Natural killer cell (primary cell): ENCODE measurements around the gene IPO9. TPM values are rescaled to one million over a fixed set of nuclear protein-coding genes. Genes with fewer than 3 reads are reported as not detected.
"Not testable (repeated sequence)": the region's sequence is repeated elsewhere in the genome, so short reads cannot be mapped to it uniquely, and the experiment has no call there.

Experiments used
- ATAC-seq, 3 donors: fragments of 150-1000 bp in 2 of 3; fragments of 200-7000 bp in 1 of 3; cut with Tn5 transposase; 1 replicate in 1 of 3; 2 replicates in 2 of 3; pipeline ENCODE4 v1.10.0; 2021; ENCODE audit warnings: mild to moderate bottlenecking in 2 of 3, moderate library complexity in 2 of 3
- DNase-seq, 2 donors: peaks; one replicate each; pipeline versions ENCODE4 v3.0.0 to v3.0.0-alpha.2; 2013 to 2021; ENCODE audit warnings: mixed read lengths in 1 of 2
- H3K27ac ChIP-seq: one replicate; pipeline ENCODE4 v1.5.1; 2013; ENCODE audit warnings: mild to moderate bottlenecking, low read length
- H3K27me3 ChIP-seq: one replicate; pipeline ENCODE4 v1.6.1; 2013; ENCODE audit warnings: low read length; ENCODE audit not compliant: control insufficient read depth, insufficient read depth
- H3K36me3 ChIP-seq: one replicate; pipeline ENCODE4 v1.6.1; 2013; ENCODE audit warnings: low read length; ENCODE audit not compliant: control insufficient read depth, insufficient read depth
- H3K4me1 ChIP-seq: one replicate; pipeline ENCODE4 v1.6.1; 2013; ENCODE audit warnings: low read length; ENCODE audit not compliant: control insufficient read depth, insufficient read depth
- H3K4me3 ChIP-seq: one replicate; pipeline ENCODE4 v1.5.1; 2013; ENCODE audit warnings: low read length
- H3K9me3 ChIP-seq: one replicate; pipeline ENCODE4 v1.6.1; 2013; ENCODE audit warnings: low read length; ENCODE audit not compliant: control insufficient read depth, insufficient read depth
- H3K27ac Mint-ChIP-seq, 2 donors: one replicate each; pipeline ENCODE4 v1.8.0; 2022; ENCODE audit warnings: mild to moderate bottlenecking in 2 of 2, mixed read lengths in 2 of 2, moderate library complexity in 1 of 2
- H3K27me3 Mint-ChIP-seq, 2 donors: one replicate each; pipeline ENCODE4 v1.8.0; 2022; ENCODE audit warnings: low read depth in 2 of 2, mixed read lengths in 2 of 2
- H3K36me3 Mint-ChIP-seq: one replicate; pipeline ENCODE4 v1.8.0; 2022; ENCODE audit warnings: mixed read lengths
- H3K4me1 Mint-ChIP-seq, 2 donors: one replicate each; pipeline ENCODE4 v1.8.0; 2022; ENCODE audit warnings: mixed read lengths in 2 of 2
- H3K4me3 Mint-ChIP-seq: one replicate; pipeline ENCODE4 v1.8.0; 2022; ENCODE audit warnings: mild to moderate bottlenecking, moderate library complexity, mixed read lengths
- H3K9me3 Mint-ChIP-seq, 2 donors: one replicate each; pipeline ENCODE4 v1.8.0; 2022; ENCODE audit warnings: mixed read lengths in 2 of 2
- CTCF ChIP-seq: fragments of 200-600 bp; IDR thresholded peaks from one replicate; pipeline ENCODE4 v1.8.0; 2022; ENCODE audit warnings: antibody characterized with exemption
- WGBS: methylation state at CpG from one replicate; pipeline ENCODE4 v1.1.7; 2013; ENCODE audit warnings: missing lambda C conversion rate; ENCODE audit not compliant: insufficient coverage; 5-methylcytosine and 5-hydroxymethylcytosine counted together
- intact Hi-C: fragments of 100-400 bp; cut with micrococcal nuclease; formaldehyde crosslinking; loops from one replicate; pipeline ENCODE4 v1.14.2; 2022
- total RNA-seq, 4 donors: library from RNA; stranded (reverse); fragments of 120-200 nt in 1 of 4; gene quantifications; one replicate each; pipeline versions ENCODE4 v1.2.3 to v1.2.4, GENCODE V29; 2013 to 2022

Gene IPO9
- total RNA-seq, 3 donors from 2014 or later (not counting 1 experiment from before 2014, with no cell fraction given) = 27.0 to 35.5 (median 34.6) TPM

DNA sequence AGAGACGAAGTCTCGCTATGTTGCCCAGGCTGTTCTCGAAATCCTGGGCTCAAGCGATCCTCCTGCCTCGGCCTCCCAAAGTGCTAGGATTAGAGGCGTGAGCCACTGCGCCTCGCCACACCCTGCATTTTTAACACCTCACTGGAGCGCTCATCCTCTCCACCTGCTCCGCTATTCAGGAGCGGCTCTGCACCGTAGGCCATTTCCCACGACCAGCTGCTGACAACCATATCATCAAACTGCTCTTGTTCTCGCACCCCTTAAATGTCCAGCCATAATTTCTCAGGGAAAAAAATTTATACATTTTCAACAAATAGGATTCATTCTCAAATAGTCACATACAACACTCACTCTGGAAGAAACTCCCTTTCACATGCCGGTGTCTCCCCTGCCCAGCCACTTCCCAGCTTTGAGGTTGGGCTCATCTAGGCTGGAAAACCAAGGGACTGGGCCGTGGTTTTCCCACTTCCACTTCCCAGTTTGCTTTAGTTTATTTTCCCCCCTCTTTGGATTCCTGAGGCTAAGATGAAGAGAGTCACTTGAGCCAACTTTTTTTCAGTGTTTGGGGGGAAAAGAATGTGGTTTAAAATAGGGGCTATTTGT is 639 bp upstream of the IPO9 start:
- Histone ChIP-seq H3K27ac (no peak overlapping the region), H3K9me3 (no peaks in the 10 kb centered on the region), H3K36me3 (no peaks in the 10 kb centered on the region), H3K4me3 (no peak overlapping the region), H3K4me1 (peaks cover 13% of the 10 kb centered on the region), H3K27me3 (no peaks in the 10 kb centered on the region)
- no peak for TF ChIP-seq CTCF
- WGBS = 91% methylated on average over 16 of the region's 16 CpGs
- no peak for DNase-seq
- Mint-ChIP-seq H3K4me3 (peak overlapping the region; percentile 100), H3K9me3 (no peaks in the 10 kb centered on the region), H3K4me1 (peaks cover 26 to 33% of the 10 kb centered on the region in 2 donors), H3K27ac (peak overlapping the region; percentile 93 to 98), H3K36me3 (no peaks in the 10 kb centered on the region), H3K27me3 (no peaks in the 10 kb centered on the region)
- intact Hi-C loops = loop anchor here (5.0 kb wide), 1 partner anchor 129 kb away; the partner anchor contains the start of gene TIMM17A
- ATAC-seq = no peak

GRCh38 chr1:201831371-201831770 is 2.4 kb downstream of the IPO9 start:
- no peak for TF ChIP-seq CTCF
- intact Hi-C loops = no loop called here

GRCh38 chr1:201834621-201835020 is 5.7 kb downstream of the IPO9 start:
- Histone ChIP-seq H3K4me3 (no peak overlapping the region), H3K36me3 (no peaks in the 10 kb centered on the region), H3K27ac (no peak overlapping the region), H3K9me3 (no peaks in the 10 kb centered on the region), H3K27me3 (no peaks in the 10 kb centered on the region), H3K4me1 (peaks cover 11% of the 10 kb centered on the region)
- WGBS = 96% methylated on average over 5 of the region's 5 CpGs
- ATAC-seq (no peak), DNase-seq (no peak)
- Mint-ChIP-seq H3K27ac (no peak overlapping the region), H3K36me3 (no peaks in the 10 kb centered on the region), H3K4me1 (peaks cover 47 to 50% of the 10 kb centered on the region in 2 donors), H3K9me3 (no peaks in the 10 kb centered on the region), H3K4me3 (no peak overlapping the region), H3K27me3 (no peaks in the 10 kb centered on the region)
- intact Hi-C loops = no loop called here
- no peak for TF ChIP-seq CTCF

More at GRCh38 chr1:201831371-201831770, 2.4 kb downstream of the IPO9 start:
- peaks cover 13% of the 10 kb centered on the region for H3K4me1 ChIP-seq
- Mint-ChIP-seq H3K36me3 (no peaks in the 10 kb centered on the region), H3K4me3 (peak overlapping the region; percentile 100), H3K9me3 (no peaks in the 10 kb centered on the region), H3K27me3 (no peaks in the 10 kb centered on the region), H3K4me1 (peaks cover 39 to 42% of the 10 kb centered on the region in 2 donors), H3K27ac (no peak overlapping the region)
- H3K36me3 ChIP-seq = no peaks in the 10 kb centered on the region
- H3K27ac ChIP-seq = no peak overlapping the region
- no peaks in the 10 kb centered on the region for H3K9me3 ChIP-seq
- 93% methylated on average over 4 of the region's 4 CpGs for WGBS
- no peak overlapping the region for H3K4me3 ChIP-seq
- H3K27me3 ChIP-seq = no peaks in the 10 kb centered on the region
- DNase-seq = peak in 1 of 2 donors; percentile 15
- ATAC-seq = no peak

DNA sequence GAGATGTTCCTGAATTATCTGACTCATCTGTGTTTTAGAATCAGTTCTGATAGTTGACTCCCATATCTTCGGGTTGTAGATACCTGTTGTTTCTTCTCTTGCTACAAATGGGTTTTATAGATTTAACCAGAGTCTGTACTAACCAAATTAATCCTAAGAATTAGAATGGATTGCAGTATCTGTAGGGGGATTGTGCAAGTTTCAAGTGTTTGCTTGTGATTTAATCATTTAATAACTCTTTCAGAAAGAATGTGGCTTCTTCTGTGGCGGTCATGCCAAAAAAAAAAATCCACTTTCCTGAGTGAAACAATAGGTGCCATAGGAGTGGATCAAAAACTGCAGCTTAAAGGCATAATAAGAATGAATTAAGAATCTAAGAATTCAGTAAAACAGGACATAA is 9.4 kb downstream of the IPO9 start:
- no peaks in the 10 kb centered on the region for H3K36me3 Mint-ChIP-seq
- ATAC-seq (no peak), DNase-seq (no peak)
- H3K9me3 Mint-ChIP-seq = no peaks in the 10 kb centered on the region
- no peak overlapping the region for H3K27ac ChIP-seq
- H3K4me1 ChIP-seq = no peaks in the 10 kb centered on the region
- no peaks in the 10 kb centered on the region for H3K27me3 ChIP-seq
- intact Hi-C loops = no loop called here
- WGBS = 93% methylated on average over 2 of the region's 2 CpGs
- TF ChIP-seq CTCF = no peak
- no peaks in the 10 kb centered on the region for H3K9me3 ChIP-seq
- no peak overlapping the region for H3K4me3 ChIP-seq
- no peaks in the 10 kb centered on the region for H3K27me3 Mint-ChIP-seq
- H3K27ac Mint-ChIP-seq = no peak overlapping the region
- no peaks in the 10 kb centered on the region for H3K36me3 ChIP-seq
- peaks cover 36 to 43% of the 10 kb centered on the region in 2 donors for H3K4me1 Mint-ChIP-seq
- H3K4me3 Mint-ChIP-seq = no peak overlapping the region

DNA sequence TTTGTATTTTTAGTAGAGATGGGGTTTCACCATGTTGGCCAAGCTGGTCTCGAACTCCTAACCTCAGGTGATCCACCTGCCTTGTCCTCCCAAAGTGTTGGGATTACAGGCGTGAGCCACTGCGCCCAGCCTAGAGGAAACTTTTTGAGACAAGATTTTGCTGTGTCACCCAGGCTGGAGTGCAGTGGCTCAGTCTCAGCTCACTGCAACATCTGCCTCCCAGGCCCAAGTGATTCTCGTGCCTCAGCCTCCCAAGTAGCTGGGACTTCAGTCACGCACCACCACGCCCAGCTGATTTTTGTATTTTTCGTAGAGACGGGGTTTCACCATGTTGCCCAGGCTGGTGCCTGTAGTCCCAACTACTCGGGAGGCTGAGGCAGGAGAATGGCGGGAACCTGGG is 10.1 kb downstream of the IPO9 start:
- H3K27me3 Mint-ChIP-seq, H3K27ac Mint-ChIP-seq, ATAC-seq, H3K36me3 ChIP-seq, H3K4me1 ChIP-seq, H3K4me3 ChIP-seq, H3K27ac ChIP-seq, H3K4me3 Mint-ChIP-seq, H3K9me3 Mint-ChIP-seq, intact Hi-C loops, H3K27me3 ChIP-seq, H3K36me3 Mint-ChIP-seq, H3K9me3 ChIP-seq, DNase-seq: not testable (repeated sequence)
- peaks cover 36 to 43% of the 10 kb centered on the region in 2 donors for H3K4me1 Mint-ChIP-seq
- 97% methylated on average over 10 of the region's 10 CpGs for WGBS
